K562 (cell line): Measurements from ENCODE around the gene TRIM4. TPM values are rescaled to one million over a fixed set of nuclear protein-coding genes. Genes with fewer than 3 reads are reported as not detected.

ENCODE experiments used
- BMI1 ChIP-seq: fragments of 150-350 bp; IDR thresholded peaks from 2 replicates; pipeline ENCODE4 v1.6.1; 2014; ENCODE audit warnings: low read length
- BRCA1 ChIP-seq, 2 experiments: fragments of 450-650 bp in 1 of 2; sonication (generic) in 1 of 2; formaldehyde crosslinking in 1 of 2; IDR thresholded peaks; 2 replicates each; pipeline versions ENCODE4 v1.5.0 to v1.6.1; 2017 to 2020; ENCODE audit warnings: mild to moderate bottlenecking in 1 of 2, missing genetic modification reagents in 1 of 2
- CBFA2T3 ChIP-seq: fragments of 450-650 bp; IDR thresholded peaks from 2 replicates; pipeline ENCODE4 v1.6.1; 2017
- CBX8 ChIP-seq: fragments of 200-600 bp; sonication (generic); IDR thresholded peaks from 2 replicates; pipeline ENCODE4 v1.6.1; 2012; ENCODE audit warnings: borderline replicate concordance, mixed run types, low read depth, mild to moderate bottlenecking, moderate library complexity, mixed read lengths, low read length, control low read depth, inconsistent platforms; ENCODE audit not compliant: poor library complexity, severe bottlenecking; ENCODE audit errors: extremely low read depth
- CEBPG ChIP-seq, 3 experiments: fragments of 200-800 bp in 1 of 3; sonication (Bioruptor generic) in 1 of 3; sonication (generic) in 1 of 3; formaldehyde crosslinking in 1 of 3; IDR thresholded peaks in 2 of 3; conservative IDR thresholded peaks in 1 of 3; 2 replicates each; pipeline versions ENCODE4 v1.6.1 to v1.8.0; 2016 to 2022; ENCODE audit warnings: missing compliant biosample characterization in 2 of 3, missing genetic modification characterization in 2 of 3, mild to moderate bottlenecking in 1 of 3, missing genetic modification reagents in 1 of 3
- FOXK1 ChIP-seq: sonication (generic); formaldehyde crosslinking; IDR thresholded peaks from 2 replicates; pipeline ENCODE4 v1.8.0; 2022; ENCODE audit warnings: missing genetic modification reagents, mild to moderate bottlenecking, borderline replicate concordance
- FOXM1 ChIP-seq, 2 experiments: fragments of 450-650 bp in 1 of 2; sonication (generic) in 1 of 2; formaldehyde crosslinking in 1 of 2; IDR thresholded peaks; 2 replicates each; pipeline versions ENCODE4 v1.6.1 to v1.9.0; 2017 to 2022; ENCODE audit warnings: low read depth in 2 of 2, mild to moderate bottlenecking in 2 of 2, missing genetic modification reagents in 1 of 2, moderate library complexity in 1 of 2
- MEF2D ChIP-seq: conservative IDR thresholded peaks from 2 replicates; pipeline ENCODE4 v1.6.1; 2016; ENCODE audit warnings: low read depth, missing genetic modification characterization, missing compliant biosample characterization
- MYNN ChIP-seq, 2 experiments: sonication (generic); formaldehyde crosslinking in 1 of 2; IDR thresholded peaks; 2 replicates each; pipeline versions ENCODE4 v1.5.0 to v1.6.1; 2016 to 2020; ENCODE audit warnings: antibody characterized with exemption in 1 of 2, missing genetic modification reagents in 1 of 2
- NCOA6 ChIP-seq: fragments of 450-650 bp; IDR thresholded peaks from 2 replicates; pipeline ENCODE4 v1.6.1; 2017; ENCODE audit warnings: mild to moderate bottlenecking
- PCBP2 ChIP-seq: fragments of 200-400 bp; formaldehyde crosslinking; IDR thresholded peaks from 2 replicates; pipeline ENCODE4 v1.6.1; 2018; ENCODE audit warnings: low read length, low read depth, mild to moderate bottlenecking, moderate library complexity; ENCODE audit not compliant: poor library complexity, severe bottlenecking
- RBBP5 ChIP-seq: fragments of 200-600 bp; sonication (generic); IDR thresholded peaks from 2 replicates; pipeline ENCODE4 v1.6.1; 2012; ENCODE audit warnings: borderline replicate concordance, mild to moderate bottlenecking, low read length, control low read depth, inconsistent platforms; ENCODE audit not compliant: insufficient read depth, poor library complexity, severe bottlenecking
- SMAD1 ChIP-seq: fragments of 150-350 bp; IDR thresholded peaks from 2 replicates; pipeline ENCODE4 v1.6.1; 2014; ENCODE audit warnings: low read length, low read depth; ENCODE audit not compliant: partially characterized antibody
- SREBF1 ChIP-seq: fragments of 150-350 bp; IDR thresholded peaks from 2 replicates; pipeline ENCODE4 v1.6.1; 2014; ENCODE audit warnings: antibody characterized with exemption, low read depth, low read length, borderline replicate concordance
- TCFL5 ChIP-seq: fragments of 250-450 bp; sonication (Bioruptor Pico); conservative IDR thresholded peaks from 2 replicates; pipeline ENCODE4 v1.6.1; 2021; ENCODE audit warnings: mild to moderate bottlenecking, moderate library complexity, matching md5 sums
- ZNF12 ChIP-seq: sonication (generic); formaldehyde crosslinking; IDR thresholded peaks from 2 replicates; pipeline ENCODE4 v1.4.0; 2020; ENCODE audit warnings: mild to moderate bottlenecking, missing genetic modification reagents
- ZZZ3 ChIP-seq: fragments of 450-650 bp; IDR thresholded peaks from 2 replicates; pipeline ENCODE4 v1.6.1; 2016; ENCODE audit warnings: antibody characterized with exemption, mild to moderate bottlenecking, moderate library complexity
- polyA plus RNA-seq, 8 experiments: library from polyadenylated mRNA; depleted of rRNA in 4 of 8; stranded (reverse) in 5 of 8; unstranded in 3 of 8; fragments of >200 nt; fragmentation: Nextera tagmentation in 2 of 8; fragmentation: Illumina TruSeq in 1 of 8; extraction: Ambion mirVana in 2 of 8; extraction: Trizol in 1 of 8; gene quantifications; 2 replicates each; pipeline versions ENCODE4 v1.2.1 to v1.2.3, GENCODE V29; 2011 to 2014; ENCODE audit warnings: inconsistent platforms in 1 of 8, missing spikeins in 1 of 8
- total RNA-seq, 7 experiments: library from RNA; depleted of rRNA in 6 of 7; stranded (reverse); fragments of >200 nt in 6 of 7; fragmentation: Illumina TruSeq in 2 of 7; extraction: Trizol in 2 of 7; gene quantifications; 2 replicates each; pipeline versions ENCODE4 v1.2.1 to v1.2.3, GENCODE V29; 2011 to 2021; ENCODE audit warnings: low replicate concordance in 1 of 7
- TF ChIP-seq, protein P1 (sequence below): sonication (generic); formaldehyde crosslinking; IDR thresholded peaks from 2 replicates; pipeline ENCODE4 v1.8.1; 2022; ENCODE audit warnings: missing genetic modification reagents
- TF ChIP-seq, protein P2 (sequence below): fragments of 450-650 bp; IDR thresholded peaks from 2 replicates; pipeline ENCODE4 v1.6.1; 2016; ENCODE audit warnings: antibody characterized with exemption
- TF ChIP-seq, protein P3 (sequence below): sonication (generic); formaldehyde crosslinking; IDR thresholded peaks from 2 replicates; pipeline ENCODE4 v1.8.0; 2022; ENCODE audit warnings: missing genetic modification reagents, mild to moderate bottlenecking, borderline replicate concordance
- TF ChIP-seq, protein P4 (sequence below): IDR thresholded peaks from 2 replicates; pipeline ENCODE4 v1.6.1; 2011; ENCODE audit not compliant: insufficient read length; ENCODE audit errors: extremely low read depth

Gene TRIM4
- total and polyA plus RNA-seq, 9 of the 15 experiments (the other 6 are each of a cell fraction or from before 2014, with no cell fraction given), result 6.2 to 28.3 (median 22.4) TPM

DNA sequence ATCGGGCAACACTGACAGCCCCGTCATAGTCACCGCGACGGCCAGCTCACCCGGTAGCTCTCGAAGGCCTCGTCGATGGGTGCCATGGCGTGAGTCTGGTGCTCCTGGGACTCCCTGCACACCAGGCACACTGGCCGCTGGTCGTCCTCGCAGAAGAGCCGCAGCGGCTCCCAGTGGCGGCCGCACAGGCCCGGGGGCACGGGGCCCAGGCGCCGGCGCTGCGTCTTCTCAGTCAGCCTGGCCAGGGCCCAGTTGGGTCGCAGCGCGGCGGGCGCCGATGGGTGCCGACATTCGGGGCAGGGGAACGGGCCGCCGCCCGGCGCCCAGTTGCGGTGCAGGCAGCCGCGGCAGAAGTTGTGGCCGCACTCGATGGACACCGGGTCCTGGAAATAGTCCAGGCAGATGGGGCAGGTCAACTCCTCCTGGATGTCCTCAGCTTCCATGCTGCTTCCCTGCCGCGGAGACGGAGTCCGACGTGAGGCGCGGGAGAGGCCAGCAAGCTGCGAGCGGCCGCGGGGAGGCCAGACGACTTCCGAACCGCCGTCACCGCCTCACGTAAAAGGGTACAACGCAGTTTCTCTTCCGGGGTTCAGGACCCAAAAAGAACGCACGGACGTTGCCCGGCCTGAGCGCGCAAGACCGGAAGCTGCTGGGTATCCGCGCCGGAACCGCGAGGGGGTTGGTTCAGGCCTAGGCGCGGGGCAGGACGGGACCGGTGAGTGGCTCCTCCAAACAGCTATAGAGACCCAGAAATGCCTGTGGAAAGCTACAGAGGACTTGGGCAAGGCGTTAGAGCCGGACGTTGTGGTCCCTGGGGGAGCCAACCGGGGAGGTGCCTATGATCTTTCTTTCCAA is at the start of gene TRIM4 (continued):
- TF ChIP-seq CBX8 (no peak), TCFL5 (CRISPR knock-in tag) (no peak), CEBPG (CRISPR knock-in tag; IDR thresholded peaks at IDR 0.05) (no peak), CEBPG (tag; conservative IDR thresholded peaks at IDR 0.05 in 1 of 2, IDR thresholded peaks at IDR 0.05 in 1 of 2) (no peak), PCBP2 (no peak), RBBP5 (peak; percentile 97), MEF2D (tag) (no peak), ZNF12 (CRISPR knock-in tag) (peak; percentile 39; the same call in 1 of the 2 replicates), CBFA2T3 (no peak), NCOA6 (peak; percentile 63), BRCA1 (IDR thresholded peaks at IDR 0.05) (no peak), BRCA1 (CRISPR knock-in tag; IDR thresholded peaks at IDR 0.05) (0 out of 2 replicates have a peak, but pooled peaks have one; percentile 86), FOXM1 (IDR thresholded peaks at IDR 0.05; ENCODE audit: low read depth) (no peak), FOXM1 (CRISPR knock-in tag; IDR thresholded peaks at IDR 0.05; ENCODE audit: low read depth) (peak; percentile 87), ZZZ3 (no peak), FOXK1 (CRISPR knock-in tag) (peak; percentile 53; the same call in 1 of the 2 replicates), MYNN (IDR thresholded peaks at IDR 0.05) (no peak), MYNN (CRISPR knock-in tag; IDR thresholded peaks at IDR 0.05) (no peak), SREBF1 (no peak), SMAD1 (peak; percentile 57), BMI1 (no peak)
- TF ChIP-seq, protein P1, sequence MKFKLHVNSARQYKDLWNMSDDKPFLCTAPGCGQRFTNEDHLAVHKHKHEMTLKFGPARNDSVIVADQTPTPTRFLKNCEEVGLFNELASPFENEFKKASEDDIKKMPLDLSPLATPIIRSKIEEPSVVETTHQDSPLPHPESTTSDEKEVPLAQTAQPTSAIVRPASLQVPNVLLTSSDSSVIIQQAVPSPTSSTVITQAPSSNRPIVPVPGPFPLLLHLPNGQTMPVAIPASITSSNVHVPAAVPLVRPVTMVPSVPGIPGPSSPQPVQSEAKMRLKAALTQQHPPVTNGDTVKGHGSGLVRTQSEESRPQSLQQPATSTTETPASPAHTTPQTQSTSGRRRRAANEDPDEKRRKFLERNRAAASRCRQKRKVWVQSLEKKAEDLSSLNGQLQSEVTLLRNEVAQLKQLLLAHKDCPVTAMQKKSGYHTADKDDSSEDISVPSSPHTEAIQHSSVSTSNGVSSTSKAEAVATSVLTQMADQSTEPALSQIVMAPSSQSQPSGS, result no peak
- TF ChIP-seq, protein P2, sequence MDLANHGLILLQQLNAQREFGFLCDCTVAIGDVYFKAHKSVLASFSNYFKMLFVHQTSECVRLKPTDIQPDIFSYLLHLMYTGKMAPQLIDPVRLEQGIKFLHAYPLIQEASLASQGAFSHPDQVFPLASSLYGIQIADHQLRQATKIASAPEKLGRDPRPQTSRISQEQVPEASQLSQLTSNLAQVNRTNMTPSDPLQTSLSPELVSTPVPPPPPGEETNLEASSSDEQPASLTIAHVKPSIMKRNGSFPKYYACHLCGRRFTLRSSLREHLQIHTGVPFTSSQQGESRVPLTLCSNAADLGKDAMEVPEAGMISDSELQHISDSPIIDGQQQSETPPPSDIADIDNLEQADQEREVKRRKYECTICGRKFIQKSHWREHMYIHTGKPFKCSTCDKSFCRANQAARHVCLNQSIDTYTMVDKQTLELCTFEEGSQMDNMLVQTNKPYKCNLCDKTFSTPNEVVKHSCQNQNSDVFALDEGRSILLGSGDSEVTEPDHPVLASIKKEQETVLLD, result peak; percentile 53; the same call in 1 of the 2 replicates
- TF ChIP-seq, protein P3, sequence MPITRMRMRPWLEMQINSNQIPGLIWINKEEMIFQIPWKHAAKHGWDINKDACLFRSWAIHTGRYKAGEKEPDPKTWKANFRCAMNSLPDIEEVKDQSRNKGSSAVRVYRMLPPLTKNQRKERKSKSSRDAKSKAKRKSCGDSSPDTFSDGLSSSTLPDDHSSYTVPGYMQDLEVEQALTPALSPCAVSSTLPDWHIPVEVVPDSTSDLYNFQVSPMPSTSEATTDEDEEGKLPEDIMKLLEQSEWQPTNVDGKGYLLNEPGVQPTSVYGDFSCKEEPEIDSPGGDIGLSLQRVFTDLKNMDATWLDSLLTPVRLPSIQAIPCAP (CRISPR knock-in tag), result no peak
- TF ChIP-seq, protein P4, sequence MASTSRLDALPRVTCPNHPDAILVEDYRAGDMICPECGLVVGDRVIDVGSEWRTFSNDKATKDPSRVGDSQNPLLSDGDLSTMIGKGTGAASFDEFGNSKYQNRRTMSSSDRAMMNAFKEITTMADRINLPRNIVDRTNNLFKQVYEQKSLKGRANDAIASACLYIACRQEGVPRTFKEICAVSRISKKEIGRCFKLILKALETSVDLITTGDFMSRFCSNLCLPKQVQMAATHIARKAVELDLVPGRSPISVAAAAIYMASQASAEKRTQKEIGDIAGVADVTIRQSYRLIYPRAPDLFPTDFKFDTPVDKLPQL, result no peak
